D341Med (cell line): ENCODE results near the gene MMAB.

Experiments
- DNase-seq: peaks from one replicate; pipeline ENCODE4 v3.0.0; 2012; ENCODE audit warnings: low spot score

MMAB gene

DNA sequence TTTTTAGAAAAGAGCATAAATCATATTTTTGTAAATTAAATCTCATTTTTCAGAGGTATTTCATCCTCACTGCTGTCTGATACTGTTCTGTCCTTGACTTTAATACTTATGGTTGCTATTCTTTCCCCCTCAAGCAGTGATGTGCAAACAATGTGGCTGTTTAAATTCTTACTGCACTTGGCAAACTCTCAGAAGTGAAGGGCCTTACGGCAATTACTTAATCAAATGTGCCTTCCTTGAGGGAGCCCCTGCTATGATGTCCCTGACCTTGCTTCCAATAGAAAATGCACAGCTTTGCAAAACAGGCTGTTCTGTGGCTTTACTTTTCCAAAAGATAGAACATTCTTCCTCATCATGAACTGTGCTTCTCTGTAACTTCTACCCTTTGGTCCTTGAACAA, 60.7 kb downstream of the MMAB start:
- no peak for DNase-seq

DNA sequence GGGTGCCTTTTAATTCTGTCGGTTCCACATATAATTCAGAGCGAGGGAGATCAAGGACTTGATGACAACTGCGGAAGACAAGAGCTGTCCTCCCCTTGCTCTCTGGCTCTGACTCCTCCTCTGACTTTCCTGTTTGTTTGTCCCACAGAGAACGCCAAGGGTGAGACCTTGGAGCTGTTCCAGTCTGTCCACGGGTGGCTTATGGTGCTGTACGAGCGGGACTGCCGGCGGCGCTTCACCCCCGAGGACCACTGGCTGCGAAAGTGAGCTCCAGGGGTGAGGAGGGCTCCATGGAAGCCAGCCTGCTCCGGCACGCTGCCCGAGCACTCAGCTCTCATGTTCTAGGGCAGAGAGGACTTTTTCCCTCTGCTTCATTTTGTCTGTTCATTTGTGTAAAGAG, 63.1 kb downstream of the MMAB start:
- no peak for DNase-seq

DNA sequence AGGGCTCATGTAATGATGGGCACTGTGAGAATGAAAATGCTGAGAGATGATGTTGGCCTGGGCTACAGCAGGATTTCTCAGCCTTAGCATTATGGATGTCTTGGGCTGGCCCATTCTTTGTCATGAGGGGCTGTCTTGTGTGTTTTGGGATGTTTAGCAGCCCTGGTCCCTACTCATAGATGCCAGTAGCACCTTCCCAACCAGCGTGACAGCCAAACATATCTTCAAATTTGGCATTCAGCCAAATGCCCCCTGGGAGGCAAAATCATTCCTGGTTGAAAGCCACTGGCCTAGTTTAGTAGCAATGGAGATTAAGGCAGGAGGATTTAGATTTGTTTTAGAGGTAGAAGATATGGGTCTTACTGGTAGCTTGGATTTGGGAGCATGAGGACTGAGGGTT, 69.2 kb downstream of the MMAB start:
- no peak for DNase-seq
